Liver (tissue), 9 donors: ENCODE results near the gene GAMT. TPM values are rescaled to one million over a fixed set of nuclear protein-coding genes. Genes with fewer than 3 reads are reported as not detected.

Experiments
- DNase-seq: peaks from one replicate; pipeline ENCODE4 v3.0.0-alpha.2; 2017; ENCODE audit warnings: low spot score
- H3K27ac ChIP-seq, 2 donors: one replicate each; pipeline ENCODE4 v1.7.0; 2013; ENCODE audit warnings: inconsistent platforms in 2 of 2, low read length in 2 of 2, control low read depth in 1 of 2, low read depth in 1 of 2, mild to moderate bottlenecking in 1 of 2
- H3K27me3 ChIP-seq, 4 donors: one replicate each; pipeline versions ENCODE4 v1.6.1 to v1.7.0; 2013; ENCODE audit warnings: low read length in 3 of 4, inconsistent platforms in 1 of 4, mild to moderate bottlenecking in 1 of 4, moderate library complexity in 1 of 4; ENCODE audit not compliant: control insufficient read depth in 4 of 4, insufficient read depth in 4 of 4
- H3K36me3 ChIP-seq, 4 donors: one replicate each; pipeline versions ENCODE4 v1.6.1 to v1.7.0; 2013; ENCODE audit warnings: low read length in 3 of 4, mild to moderate bottlenecking in 3 of 4, low read depth in 1 of 4, moderate library complexity in 1 of 4; ENCODE audit not compliant: control insufficient read depth in 4 of 4, insufficient read depth in 3 of 4
- H3K4me1 ChIP-seq, 4 donors: one replicate each; pipeline versions ENCODE4 v1.6.1 to v1.7.0; 2013; ENCODE audit warnings: low read length in 3 of 4, mild to moderate bottlenecking in 3 of 4, moderate library complexity in 1 of 4; ENCODE audit not compliant: control insufficient read depth in 4 of 4, insufficient read depth in 4 of 4
- H3K4me3 ChIP-seq, 3 donors: one replicate each; pipeline versions ENCODE4 v1.6.1 to v1.7.0; 2013; ENCODE audit warnings: low read length in 3 of 3, control low read depth in 1 of 3, low read depth in 1 of 3, mild to moderate bottlenecking in 1 of 3
- H3K9ac ChIP-seq, 2 donors: one replicate each; pipeline ENCODE4 v1.7.0; 2013; ENCODE audit warnings: low read length in 2 of 2, mild to moderate bottlenecking in 2 of 2, moderate library complexity in 2 of 2, control low read depth in 1 of 2, low read depth in 1 of 2
- H3K9me3 ChIP-seq, 4 donors: one replicate each; pipeline versions ENCODE4 v1.6.1 to v1.7.0; 2013; ENCODE audit warnings: low read length in 3 of 4; ENCODE audit not compliant: control insufficient read depth in 4 of 4
- ATF3 ChIP-seq: IDR thresholded peaks from 2 replicates; pipeline ENCODE4 v1.6.1; 2016; ENCODE audit warnings: antibody characterized with exemption
- CTCF ChIP-seq: fragments of 150-350 bp; IDR thresholded peaks from 2 replicates; pipeline ENCODE4 v1.5.1; 2017; ENCODE audit warnings: improper control_type of control experiment, low read depth, low read length; ENCODE audit not compliant: missing input control
- EGR1 ChIP-seq, 2 donors: IDR thresholded peaks; 2 replicates each; pipeline ENCODE4 v1.6.1; 2016 to 2018; ENCODE audit warnings: antibody characterized with exemption in 2 of 2, low read depth in 2 of 2
- FOXA1 ChIP-seq: IDR thresholded peaks from 2 replicates; pipeline ENCODE4 v1.6.1; 2016; ENCODE audit warnings: antibody characterized with exemption
- FOXA2 ChIP-seq: IDR thresholded peaks from 2 replicates; pipeline ENCODE4 v1.6.1; 2016; ENCODE audit warnings: antibody characterized with exemption
- GABPA ChIP-seq, 2 donors: IDR thresholded peaks in 1 of 2; conservative IDR thresholded peaks in 1 of 2; 2 replicates each; pipeline ENCODE4 v1.6.1; 2016; ENCODE audit warnings: antibody characterized with exemption in 2 of 2, mild to moderate bottlenecking in 1 of 2, moderate library complexity in 1 of 2
- HNF4A ChIP-seq, 2 donors: conservative IDR thresholded peaks; 2 replicates each; pipeline ENCODE4 v1.6.1; 2016; ENCODE audit warnings: antibody characterized with exemption in 2 of 2, mild to moderate bottlenecking in 2 of 2
- HNF4G ChIP-seq: IDR thresholded peaks from 2 replicates; pipeline ENCODE4 v1.6.1; 2016; ENCODE audit warnings: antibody characterized with exemption
- JUND ChIP-seq, 2 donors: IDR thresholded peaks; 2 replicates each; pipeline ENCODE4 v1.6.1; 2016; ENCODE audit warnings: antibody characterized with exemption in 2 of 2
- NR2F2 ChIP-seq: IDR thresholded peaks from 2 replicates; pipeline ENCODE4 v1.6.1; 2016; ENCODE audit warnings: antibody characterized with exemption
- RAD21 ChIP-seq, 2 donors: IDR thresholded peaks; 2 replicates each; pipeline ENCODE4 v1.6.1; 2016; ENCODE audit warnings: antibody characterized with exemption in 2 of 2, mild to moderate bottlenecking in 2 of 2
- RXRA ChIP-seq, 2 donors: IDR thresholded peaks; 2 replicates each; pipeline ENCODE4 v1.6.1; 2017 to 2018; ENCODE audit warnings: antibody characterized with exemption in 2 of 2, mild to moderate bottlenecking in 1 of 2
- SP1 ChIP-seq: IDR thresholded peaks from 2 replicates; pipeline ENCODE4 v1.6.1; 2018; ENCODE audit warnings: antibody characterized with exemption, mild to moderate bottlenecking
- TAF1 ChIP-seq: conservative IDR thresholded peaks from 2 replicates; pipeline ENCODE4 v1.6.1; 2016; ENCODE audit warnings: antibody characterized with exemption, mild to moderate bottlenecking
- YY1 ChIP-seq: IDR thresholded peaks from 2 replicates; pipeline ENCODE4 v1.6.1; 2016; ENCODE audit warnings: antibody characterized with exemption, mild to moderate bottlenecking
- ZBTB33 ChIP-seq: IDR thresholded peaks from 2 replicates; pipeline ENCODE4 v1.6.1; 2016; ENCODE audit warnings: antibody characterized with exemption
- WGBS: extraction: QIAGEN DNeasy Blood & Tissue Kit; methylation state at CpG from one replicate; pipeline ENCODE4 v1.1.7; 2013; 5-methylcytosine and 5-hydroxymethylcytosine counted together
- polyA plus RNA-seq, 2 donors: library from polyadenylated mRNA; stranded (reverse) in 1 of 2; unstranded in 1 of 2; fragments of 200-250 nt in 1 of 2; fragments of >200 nt in 1 of 2; fragmentation: Nextera tagmentation in 1 of 2; extraction: Ambion mirVana in 1 of 2; gene quantifications; one replicate each; pipeline versions ENCODE4 v1.2.1 to v1.2.3, GENCODE V29; 2013 to 2015
- total RNA-seq, 2 donors: library from RNA; depleted of rRNA; stranded (reverse); fragments of >200 nt; gene quantifications; one replicate each; pipeline ENCODE4 v1.2.3, GENCODE V29; 2014
- TF ChIP-seq, protein P1 (sequence below): IDR thresholded peaks from 2 replicates; pipeline ENCODE4 v1.6.1; 2016; ENCODE audit warnings: antibody characterized with exemption, mild to moderate bottlenecking
- TF ChIP-seq, protein P2 (sequence below): IDR thresholded peaks from 2 replicates; pipeline ENCODE4 v1.6.1; 2016; ENCODE audit warnings: antibody characterized with exemption
- donor health status: healthy.
- donor health status: healthy.
- donor health status: healthy.
- donor health status: healthy.
- donor health status: healthy.

GAMT gene
- total and polyA plus RNA-seq, 4 donors = 76.2 to 394 (median 274) TPM

GRCh38 chr19:1438035-1438932, 36.9 kb upstream of the GAMT start, which contains the start of gene RPS15:
Gene RPS15, plus strand, starts transcription at chr19:1438396. Its CDS starts 30 bp downstream, at chr19:1438426.
- Histone ChIP-seq H3K9me3 (no peaks in the 10 kb centered on the region), H3K27me3 (no peaks in the 10 kb centered on the region), H3K4me3 (peak within 1 kb of the TSS; percentile 60 to 96 (median 86)), H3K27ac (peak within 1 kb of the TSS; percentile 57 to 88), H3K4me1 (peaks cover 7 to 18% (median 12%) of the 10 kb centered on the region in 4 donors), H3K9ac (peak within 1 kb of the TSS; percentile 87 to 91), H3K36me3 (peaks cover 11 to 42% (median 21%) of the 10 kb centered on the region in 4 donors)
- DNase-seq = peak; percentile 96
- under 1% methylated on average over 100 of the region's 100 CpGs for WGBS
- TF ChIP-seq, protein P1, sequence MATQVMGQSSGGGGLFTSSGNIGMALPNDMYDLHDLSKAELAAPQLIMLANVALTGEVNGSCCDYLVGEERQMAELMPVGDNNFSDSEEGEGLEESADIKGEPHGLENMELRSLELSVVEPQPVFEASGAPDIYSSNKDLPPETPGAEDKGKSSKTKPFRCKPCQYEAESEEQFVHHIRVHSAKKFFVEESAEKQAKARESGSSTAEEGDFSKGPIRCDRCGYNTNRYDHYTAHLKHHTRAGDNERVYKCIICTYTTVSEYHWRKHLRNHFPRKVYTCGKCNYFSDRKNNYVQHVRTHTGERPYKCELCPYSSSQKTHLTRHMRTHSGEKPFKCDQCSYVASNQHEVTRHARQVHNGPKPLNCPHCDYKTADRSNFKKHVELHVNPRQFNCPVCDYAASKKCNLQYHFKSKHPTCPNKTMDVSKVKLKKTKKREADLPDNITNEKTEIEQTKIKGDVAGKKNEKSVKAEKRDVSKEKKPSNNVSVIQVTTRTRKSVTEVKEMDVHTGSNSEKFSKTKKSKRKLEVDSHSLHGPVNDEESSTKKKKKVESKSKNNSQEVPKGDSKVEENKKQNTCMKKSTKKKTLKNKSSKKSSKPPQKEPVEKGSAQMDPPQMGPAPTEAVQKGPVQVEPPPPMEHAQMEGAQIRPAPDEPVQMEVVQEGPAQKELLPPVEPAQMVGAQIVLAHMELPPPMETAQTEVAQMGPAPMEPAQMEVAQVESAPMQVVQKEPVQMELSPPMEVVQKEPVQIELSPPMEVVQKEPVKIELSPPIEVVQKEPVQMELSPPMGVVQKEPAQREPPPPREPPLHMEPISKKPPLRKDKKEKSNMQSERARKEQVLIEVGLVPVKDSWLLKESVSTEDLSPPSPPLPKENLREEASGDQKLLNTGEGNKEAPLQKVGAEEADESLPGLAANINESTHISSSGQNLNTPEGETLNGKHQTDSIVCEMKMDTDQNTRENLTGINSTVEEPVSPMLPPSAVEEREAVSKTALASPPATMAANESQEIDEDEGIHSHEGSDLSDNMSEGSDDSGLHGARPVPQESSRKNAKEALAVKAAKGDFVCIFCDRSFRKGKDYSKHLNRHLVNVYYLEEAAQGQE = peak; percentile 91
- TF ChIP-seq YY1 (peak; percentile 96), FOXA1 (peak; percentile 35), TAF1 (peak; percentile 89), RAD21 (IDR thresholded peaks at IDR 0.05) (peak; percentile 66 to 82), ZBTB33 (peak; percentile 99), CTCF (peak; percentile 92), HNF4A (conservative IDR thresholded peaks at IDR 0.05) (peak; percentile 74 to 83), JUND (IDR thresholded peaks at IDR 0.05) (no peak), FOXA2 (no peak), EGR1 (IDR thresholded peaks at IDR 0.05; ENCODE audit: low read depth in 2 of 2) (peak; percentile 47 to 71), ATF3 (no peak), HNF4G (peak; percentile 61), NR2F2 (peak; percentile 13), RXRA (IDR thresholded peaks at IDR 0.05) (peak in 1 of 2 donors; percentile 75), SP1 (peak; percentile 85), GABPA (IDR thresholded peaks at IDR 0.05 in 1 of 2, conservative IDR thresholded peaks at IDR 0.05 in 1 of 2) (peak in 1 of 2 donors; percentile 93)
- TF ChIP-seq, protein P2, sequence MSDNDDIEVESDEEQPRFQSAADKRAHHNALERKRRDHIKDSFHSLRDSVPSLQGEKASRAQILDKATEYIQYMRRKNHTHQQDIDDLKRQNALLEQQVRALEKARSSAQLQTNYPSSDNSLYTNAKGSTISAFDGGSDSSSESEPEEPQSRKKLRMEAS = peak; percentile 63
